ENCODE measurements around the gene ZNF205. TPM values are rescaled to one million over a fixed set of nuclear protein-coding genes. Genes with fewer than 3 reads are reported as not detected.

ZNF205 gene
- total RNA-seq, 4 donors from 2014 or later = 9.7 to 13.9 (median 11.9) TPM

DNA sequence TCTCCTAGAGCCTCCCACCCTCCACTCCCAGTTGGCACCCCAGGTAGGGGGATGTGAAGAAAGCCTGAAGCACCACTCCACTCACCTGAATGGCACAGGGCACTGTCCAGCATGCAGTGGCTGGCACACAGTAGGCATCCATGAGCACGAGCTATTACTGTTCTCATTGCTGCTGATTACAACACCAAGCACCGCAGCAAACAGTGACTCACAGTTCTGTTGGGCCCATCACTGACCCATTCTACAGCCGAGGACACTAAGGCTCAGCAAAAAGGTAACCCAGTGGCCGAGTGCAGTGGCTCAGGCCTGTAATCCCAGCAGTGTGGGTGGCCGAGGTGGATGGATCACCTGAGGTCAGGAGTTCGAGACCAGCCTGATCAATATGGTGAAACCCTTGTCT is 16.0 kb upstream of the ZNF205 start:
- no peak for DNase-seq
- no peaks in the 10 kb centered on the region for H3K9me3 ChIP-seq
- H3K36me3 ChIP-seq = no peaks in the 10 kb centered on the region
- 38 to 79% methylated on average over 1 to 6 of the region's 6 CpGs for WGBS, 2 donors
- H3K27me3 ChIP-seq = peaks cover 0 to 39% (median 0%) of the 10 kb centered on the region in 4 donors
- intact Hi-C loops (cut with DNase I) = no loop called here
- H3K4me3 ChIP-seq = no peak overlapping the region
- TF ChIP-seq POLR2A (IDR thresholded peaks at IDR 0.05) = no peak
- TF ChIP-seq, protein P1, sequence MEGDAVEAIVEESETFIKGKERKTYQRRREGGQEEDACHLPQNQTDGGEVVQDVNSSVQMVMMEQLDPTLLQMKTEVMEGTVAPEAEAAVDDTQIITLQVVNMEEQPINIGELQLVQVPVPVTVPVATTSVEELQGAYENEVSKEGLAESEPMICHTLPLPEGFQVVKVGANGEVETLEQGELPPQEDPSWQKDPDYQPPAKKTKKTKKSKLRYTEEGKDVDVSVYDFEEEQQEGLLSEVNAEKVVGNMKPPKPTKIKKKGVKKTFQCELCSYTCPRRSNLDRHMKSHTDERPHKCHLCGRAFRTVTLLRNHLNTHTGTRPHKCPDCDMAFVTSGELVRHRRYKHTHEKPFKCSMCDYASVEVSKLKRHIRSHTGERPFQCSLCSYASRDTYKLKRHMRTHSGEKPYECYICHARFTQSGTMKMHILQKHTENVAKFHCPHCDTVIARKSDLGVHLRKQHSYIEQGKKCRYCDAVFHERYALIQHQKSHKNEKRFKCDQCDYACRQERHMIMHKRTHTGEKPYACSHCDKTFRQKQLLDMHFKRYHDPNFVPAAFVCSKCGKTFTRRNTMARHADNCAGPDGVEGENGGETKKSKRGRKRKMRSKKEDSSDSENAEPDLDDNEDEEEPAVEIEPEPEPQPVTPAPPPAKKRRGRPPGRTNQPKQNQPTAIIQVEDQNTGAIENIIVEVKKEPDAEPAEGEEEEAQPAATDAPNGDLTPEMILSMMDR (IDR thresholded peaks at IDR 0.05) = no peak
- H3K4me1 ChIP-seq = peaks cover 6 to 36% (median 8%) of the 10 kb centered on the region in 3 donors
- H3K27ac ChIP-seq = no peak overlapping the region

DNA sequence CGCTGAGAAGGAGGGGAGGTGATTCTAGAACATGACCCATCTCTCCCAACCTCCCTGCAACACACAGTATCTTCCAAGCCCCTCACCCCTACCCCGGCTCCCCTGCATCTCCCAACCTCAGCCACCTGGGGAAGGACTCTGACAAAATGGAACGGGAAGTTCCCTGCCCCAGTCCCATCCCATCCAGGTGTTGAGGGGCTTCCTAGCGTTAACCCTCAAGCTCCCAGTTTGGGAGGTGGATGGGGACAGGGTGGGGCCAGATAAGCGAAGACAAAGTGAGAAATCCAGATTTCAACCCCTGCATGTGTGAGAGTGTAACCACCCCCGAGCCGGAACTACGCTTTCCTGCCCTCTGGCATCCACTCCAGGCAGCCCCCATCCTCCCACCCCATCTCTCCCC is 15.1 kb upstream of the ZNF205 start:
- Histone ChIP-seq H3K4me3 (no peak overlapping the region), H3K36me3 (no peaks in the 10 kb centered on the region), H3K27me3 (peaks cover 0 to 31% (median 0%) of the 10 kb centered on the region in 4 donors), H3K4me1 (peaks cover 6 to 45% (median 8%) of the 10 kb centered on the region in 3 donors), H3K9me3 (no peaks in the 10 kb centered on the region), H3K27ac (no peak overlapping the region)
- intact Hi-C loops (cut with DNase I) = no loop called here
- TF ChIP-seq, protein P1 (IDR thresholded peaks at IDR 0.05) = no peak
- TF ChIP-seq POLR2A (IDR thresholded peaks at IDR 0.05) = no peak
- 55 to 56% methylated on average over 6 of the region's 8 CpGs for WGBS, 2 donors
- no peak for DNase-seq

DNA sequence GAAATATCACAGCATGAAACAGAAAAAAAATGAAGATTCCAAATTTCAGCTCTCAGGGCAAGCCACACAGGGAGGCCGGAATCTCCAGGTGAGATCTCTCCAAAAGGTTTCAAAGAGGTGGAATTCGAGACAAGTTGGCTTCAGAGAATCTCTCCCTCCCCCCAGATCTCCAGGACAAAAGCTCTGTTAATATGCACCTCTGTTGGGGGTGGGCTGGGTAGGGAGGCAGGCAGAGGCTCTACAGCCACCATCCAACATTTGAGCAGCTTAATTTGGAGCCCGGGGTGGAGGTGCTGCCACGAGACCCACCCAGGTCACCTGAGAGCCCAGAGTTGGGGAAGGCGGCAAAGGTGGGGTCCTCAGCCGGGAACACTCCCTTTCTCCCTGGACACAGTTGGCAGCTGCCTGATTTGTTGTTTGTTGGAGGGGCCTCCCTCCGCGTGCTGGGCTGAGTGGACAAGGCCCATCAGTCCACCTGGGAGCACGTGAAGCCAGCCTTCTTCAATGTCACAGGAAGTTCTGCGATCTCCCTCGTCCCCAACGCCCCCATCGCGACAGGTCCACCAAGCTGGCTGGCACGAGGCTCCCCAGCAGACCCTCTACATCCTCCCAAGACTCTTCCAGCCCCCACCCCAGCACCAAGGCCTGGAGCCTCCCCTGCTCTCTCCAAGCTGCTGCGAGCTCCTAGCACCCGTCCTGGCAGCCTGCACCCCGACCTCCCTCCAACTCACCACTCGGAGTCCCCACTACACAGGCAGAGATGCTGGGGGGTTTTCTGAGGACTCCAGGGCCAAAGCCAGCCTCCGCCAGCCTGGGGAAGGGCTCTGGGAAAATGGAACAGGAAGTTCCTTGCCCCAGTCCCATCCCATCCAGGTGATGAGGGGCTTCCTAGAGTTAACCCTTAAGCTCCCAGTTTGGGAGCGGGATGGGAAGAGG is 13.7 kb upstream of the ZNF205 start, which contains the start of gene ZSCAN10:
ZSCAN10 (minus strand) TSS at position 836 of the 936 bp plus-strand sequence. CDS start 6,357 bp downstream, outside the sequence.
- Histone ChIP-seq H3K9me3 (no peaks in the 10 kb centered on the region), H3K27ac (peak within 1 kb of the TSS in 2 of 4 donors; percentile 25 to 50), H3K36me3 (no peaks in the 10 kb centered on the region), H3K4me3 (peak within 1 kb of the TSS; percentile 3 to 53 (median 27)), H3K27me3 (peaks cover 0 to 22% (median 0%) of the 10 kb centered on the region in 4 donors), H3K4me1 (peaks cover 6 to 47% (median 8%) of the 10 kb centered on the region in 3 donors)
- TF ChIP-seq, protein P1 (IDR thresholded peaks at IDR 0.05) = no peak
- no peak for TF ChIP-seq POLR2A (IDR thresholded peaks at IDR 0.05)
- intact Hi-C loops (cut with DNase I) = no loop called here
- DNase-seq = no peak
- WGBS, 2 donors = 54 to 69% methylated on average over 2 to 14 of the region's 21 CpGs

DNA sequence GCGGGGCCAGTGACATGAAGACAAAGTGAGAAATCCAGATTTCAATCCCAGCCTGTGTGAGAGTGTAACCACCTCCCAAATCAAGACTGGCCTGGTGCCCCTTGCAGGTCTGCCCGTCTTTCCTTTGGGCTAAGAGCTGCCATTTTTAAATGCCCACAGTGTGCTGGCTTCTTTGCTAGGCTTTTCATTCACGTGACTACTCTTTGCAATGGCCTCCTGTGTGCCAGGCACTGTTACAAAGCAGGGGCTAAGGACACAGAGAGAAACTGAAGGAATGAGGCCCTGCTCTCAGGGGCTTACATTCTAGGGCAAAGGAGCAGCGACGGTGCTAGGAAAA is 13.0 kb upstream of the ZNF205 start:
- WGBS, 2 donors = 73 to 76% methylated on average over 3 to 5 of the region's 5 CpGs
- DNase-seq = no peak
- no peak overlapping the region for H3K27ac ChIP-seq

DNA sequence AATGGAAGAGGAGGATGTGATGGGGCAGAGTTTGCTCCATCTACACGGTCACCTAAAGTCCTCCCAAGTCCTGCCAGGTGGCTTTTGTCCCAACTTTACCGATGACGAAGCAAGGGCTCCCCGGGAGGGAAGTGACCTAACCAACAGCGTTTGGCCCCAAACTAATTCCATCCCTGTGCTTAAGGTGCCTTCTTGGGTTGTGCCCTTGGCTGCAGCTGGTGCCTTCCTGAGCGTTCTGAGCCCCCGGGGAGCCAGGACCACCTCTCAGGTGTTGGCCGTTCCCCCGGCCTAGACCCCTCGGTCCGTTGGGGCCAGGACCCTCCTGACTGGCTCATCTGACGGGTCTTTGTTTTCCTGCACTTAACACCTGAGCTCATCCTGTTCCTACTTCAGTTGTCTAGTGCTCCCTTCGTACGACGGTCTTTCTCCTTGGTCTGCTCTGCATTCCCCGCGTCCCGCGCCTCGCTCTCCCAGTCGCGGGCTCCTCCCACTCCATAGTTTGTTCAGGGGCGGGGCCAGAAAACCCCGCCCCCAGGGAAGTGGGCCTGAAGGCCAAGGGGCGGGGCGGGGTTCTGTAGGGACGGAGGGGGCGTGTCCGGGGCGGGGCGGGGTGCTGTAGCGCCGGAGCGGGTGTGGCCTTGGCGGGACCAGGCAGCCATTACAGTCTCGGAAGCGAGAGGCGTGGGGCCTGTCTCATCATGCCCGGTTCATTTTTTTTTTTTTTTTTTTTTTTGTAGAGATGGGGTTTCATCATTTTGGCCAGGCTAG is 12.5 kb upstream of the ZNF205 start:
- 7 to 10% methylated on average over 17 to 23 of the region's 39 CpGs for WGBS, 2 donors
- Histone ChIP-seq H3K36me3 (no peaks in the 10 kb centered on the region), H3K4me1 (peaks cover 6 to 45% (median 8%) of the 10 kb centered on the region in 3 donors), H3K27ac (peak overlapping the region in 3 of 4 donors; percentile 20 to 53 (median 50)), H3K9me3 (no peaks in the 10 kb centered on the region), H3K4me3 (peak overlapping the region; percentile 3 to 53 (median 27)), H3K27me3 (peaks cover 0 to 22% (median 0%) of the 10 kb centered on the region in 4 donors)
- intact Hi-C loops (cut with DNase I) = no loop called here
- DNase-seq = peak; percentile 79
- TF ChIP-seq, protein P1 (IDR thresholded peaks at IDR 0.05) = no peak
- no peak for TF ChIP-seq POLR2A (IDR thresholded peaks at IDR 0.05)

More for the DNA sequence above, 13.0 kb upstream of the ZNF205 start:
- intact Hi-C loops (cut with DNase I) = no loop called here
- TF ChIP-seq POLR2A (IDR thresholded peaks at IDR 0.05) = no peak
- peak overlapping the region in 1 of 4 donors; percentile 53 for H3K4me3 ChIP-seq
- peaks cover 6 to 47% (median 8%) of the 10 kb centered on the region in 3 donors for H3K4me1 ChIP-seq
- H3K9me3 ChIP-seq = no peaks in the 10 kb centered on the region
- H3K27me3 ChIP-seq = peaks cover 0 to 22% (median 0%) of the 10 kb centered on the region in 4 donors
- no peaks in the 10 kb centered on the region for H3K36me3 ChIP-seq
